G401 (cell line): ENCODE measurements around the gene USP34. TPM values are rescaled to one million over a fixed set of nuclear protein-coding genes. Genes with fewer than 3 reads are reported as not detected.
"Not testable (repeated sequence)": the region's sequence is repeated elsewhere in the genome, so short reads cannot be mapped to it uniquely, and the experiment has no call there.

Source experiments
- DNase-seq: peaks from one replicate; pipeline ENCODE4 v3.0.0-alpha.2; 2015; ENCODE audit warnings: low spot score
- in situ Hi-C: cut with HindIII; loops from 2 replicates; pipeline ENCODE4 v1.10.0; 2016; ENCODE audit warnings: low sequenced_read_pairs, mixed read lengths
- total RNA-seq: library from RNA; depleted of rRNA; stranded (reverse); fragments of >200 nt; shearing (Covaris generic); gene quantifications from 2 replicates; pipeline ENCODE4 v1.2.3, GENCODE V29; 2014

Gene USP34
- total RNA-seq, 1 experiment from 2014 or later: 117 TPM

GRCh38 chr2:61396005-61396404, 74.9 kb downstream of the USP34 start:
- in situ Hi-C loops: no loop called here
- DNase-seq: no peak

- in situ Hi-C loops, DNase-seq: not testable (repeated sequence)
These were observed 83.3 kb downstream of the USP34 start for GRCh38 chr2:61387588-61387987.

- in situ Hi-C loops, DNase-seq: not testable (repeated sequence)
These were observed 90.0 kb downstream of the USP34 start for GRCh38 chr2:61380882-61381197.

- no peak for DNase-seq
- in situ Hi-C loops: no loop called here
These were observed 90.6 kb downstream of the USP34 start for GRCh38 chr2:61380056-61380881.

- in situ Hi-C loops: no loop called here
These were observed 91.4 kb downstream of the USP34 start for GRCh38 chr2:61379521-61379920.

GRCh38 chr2:61378281-61378680, 92.6 kb downstream of the USP34 start:
- in situ Hi-C loops: no loop called here
- no peak for DNase-seq

More at GRCh38 chr2:61379521-61379920, 91.4 kb downstream of the USP34 start:
- no peak for DNase-seq

- in situ Hi-C loops: no loop called here
- no peak for DNase-seq
These were observed 93.8 kb downstream of the USP34 start for GRCh38 chr2:61377046-61377445.

- in situ Hi-C loops: no loop called here
- DNase-seq: no peak
These were observed 94.7 kb downstream of the USP34 start for GRCh38 chr2:61376211-61376610.

- no peak for DNase-seq
- in situ Hi-C loops: no loop called here
These were observed 99.9 kb downstream of the USP34 start for GRCh38 chr2:61371027-61371426.

- DNase-seq: no peak
- in situ Hi-C loops: no loop called here
These were observed 101.9 kb downstream of the USP34 start for GRCh38 chr2:61368687-61369665.

- in situ Hi-C loops: no loop called here
- no peak for DNase-seq
These were observed 103.7 kb downstream of the USP34 start for GRCh38 chr2:61367177-61367576.

- no peak for DNase-seq
- in situ Hi-C loops: no loop called here
These were observed 107.3 kb downstream of the USP34 start for GRCh38 chr2:61363580-61363979.

GRCh38 chr2:61362873-61363272, 108.0 kb downstream of the USP34 start:
- no peak for DNase-seq
- in situ Hi-C loops: no loop called here

- DNase-seq: no peak
- in situ Hi-C loops: no loop called here
These were observed 109.8 kb downstream of the USP34 start for GRCh38 chr2:61361068-61361467.

GRCh38 chr2:61359058-61359457, 111.8 kb downstream of the USP34 start:
- no peak for DNase-seq
- in situ Hi-C loops: no loop called here

- DNase-seq: no peak
- in situ Hi-C loops: no loop called here
These were observed 113.2 kb downstream of the USP34 start for GRCh38 chr2:61357681-61358080.

- in situ Hi-C loops: no loop called here
- no peak for DNase-seq
These were observed 113.9 kb downstream of the USP34 start for GRCh38 chr2:61356958-61357350.

GRCh38 chr2:61356261-61356957, 114.5 kb downstream of the USP34 start:
- DNase-seq: no peak
- in situ Hi-C loops: no loop called here

GRCh38 chr2:61354543-61355197, 116.2 kb downstream of the USP34 start:
- in situ Hi-C loops: no loop called here
- no peak for DNase-seq
